ENCODE data around the gene FBXW11. TPM values are rescaled to one million over a fixed set of nuclear protein-coding genes. Genes with fewer than 3 reads are reported as not detected.

The FBXW11 gene
- total RNA-seq, 1 experiment from 2014 or later = 54.8 TPM

DNA sequence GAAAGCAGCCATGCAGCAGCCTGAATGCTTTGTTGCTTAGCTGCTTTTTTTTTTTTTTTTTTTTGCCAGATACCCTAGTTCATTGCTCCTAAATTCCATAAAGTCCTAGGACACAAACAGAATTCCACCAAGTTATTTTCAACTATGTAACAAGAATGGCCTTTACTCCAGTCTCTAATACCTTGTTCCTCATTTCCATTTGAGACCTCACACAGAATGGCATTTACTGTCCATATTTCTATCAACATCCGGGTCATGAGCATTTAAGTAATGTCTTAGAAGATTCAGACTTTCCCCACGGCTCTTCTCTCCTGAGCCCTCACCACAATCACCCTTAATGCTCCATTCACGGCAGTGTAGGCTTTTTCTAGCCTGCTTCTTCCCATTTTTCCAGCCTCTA is 31.7 kb upstream of the FBXW11 start:
- intact Hi-C loops (cut with micrococcal nuclease; ENCODE audit: unreplicated experiment) = no loop called here
- Histone ChIP-seq H3K79me2 (ENCODE audit: low read depth) (no peaks in the 10 kb centered on the region), H3K9me3 (ENCODE audit: insufficient read depth, low read depth) (no peaks in the 10 kb centered on the region), H3K9me2 (ENCODE audit: insufficient read depth) (no peaks in the 10 kb centered on the region), H3K4me1 (replicated peaks; ENCODE audit: insufficient read depth) (no peaks in the 10 kb centered on the region), H3K36me3 (ENCODE audit: low read depth) (no peaks in the 10 kb centered on the region), H4K20me1 (ENCODE audit: insufficient read depth) (no peaks in the 10 kb centered on the region), H3K4me2 (no peak overlapping the region), H2AFZ (no peak overlapping the region), H3K27me3 (ENCODE audit: insufficient read depth, low read depth) (no peaks in the 10 kb centered on the region), H3F3A (ENCODE audit: insufficient read depth, low read depth) (no peaks in the 10 kb centered on the region), H3K4me3 (no peak overlapping the region), H3K27ac (no peak overlapping the region)
- no TSS peak for BruUV-seq (replicated peaks)
- ChIA-PET CTCF (interaction anchor here (0.7 kb wide), 1 partner anchor 844 kb away, joined by 6 read pairs; no protein-coding TSS in a partner anchor), POLR2A (ENCODE audit: unreplicated experiment) (no interaction called here)
- DNase-seq = no peak
- TF ChIP-seq, protein P1, sequence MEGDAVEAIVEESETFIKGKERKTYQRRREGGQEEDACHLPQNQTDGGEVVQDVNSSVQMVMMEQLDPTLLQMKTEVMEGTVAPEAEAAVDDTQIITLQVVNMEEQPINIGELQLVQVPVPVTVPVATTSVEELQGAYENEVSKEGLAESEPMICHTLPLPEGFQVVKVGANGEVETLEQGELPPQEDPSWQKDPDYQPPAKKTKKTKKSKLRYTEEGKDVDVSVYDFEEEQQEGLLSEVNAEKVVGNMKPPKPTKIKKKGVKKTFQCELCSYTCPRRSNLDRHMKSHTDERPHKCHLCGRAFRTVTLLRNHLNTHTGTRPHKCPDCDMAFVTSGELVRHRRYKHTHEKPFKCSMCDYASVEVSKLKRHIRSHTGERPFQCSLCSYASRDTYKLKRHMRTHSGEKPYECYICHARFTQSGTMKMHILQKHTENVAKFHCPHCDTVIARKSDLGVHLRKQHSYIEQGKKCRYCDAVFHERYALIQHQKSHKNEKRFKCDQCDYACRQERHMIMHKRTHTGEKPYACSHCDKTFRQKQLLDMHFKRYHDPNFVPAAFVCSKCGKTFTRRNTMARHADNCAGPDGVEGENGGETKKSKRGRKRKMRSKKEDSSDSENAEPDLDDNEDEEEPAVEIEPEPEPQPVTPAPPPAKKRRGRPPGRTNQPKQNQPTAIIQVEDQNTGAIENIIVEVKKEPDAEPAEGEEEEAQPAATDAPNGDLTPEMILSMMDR (conservative IDR thresholded peaks at IDR 0.05) = no peak
- TF ChIP-seq EZH2 (IDR thresholded peaks at IDR 0.05; ENCODE audit: low read depth) = no peak

DNA sequence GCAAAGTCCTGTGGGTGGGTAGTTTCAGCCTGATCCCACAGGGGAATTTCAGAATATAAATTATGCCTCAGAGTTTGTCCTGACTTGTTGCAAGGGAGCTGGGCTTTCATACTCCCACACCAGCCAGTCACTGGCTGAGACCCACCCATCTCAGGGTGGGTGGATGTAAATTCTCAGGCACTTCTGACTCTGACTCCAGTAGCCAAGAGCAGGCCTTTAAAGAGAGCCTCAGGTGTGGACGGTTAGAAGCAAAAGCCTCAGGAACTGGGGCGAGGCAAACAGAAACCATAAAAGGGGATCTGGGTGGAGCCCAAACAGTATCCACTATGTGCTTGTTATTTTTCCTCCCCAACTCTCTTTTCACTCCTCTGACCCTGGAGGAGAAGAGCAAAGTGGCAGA is 28.6 kb upstream of the FBXW11 start:
- BruUV-seq (replicated peaks) = no TSS peak
- Histone ChIP-seq H4K20me1 (ENCODE audit: insufficient read depth) (no peaks in the 10 kb centered on the region), H3K9me2 (ENCODE audit: insufficient read depth) (no peaks in the 10 kb centered on the region), H3K9me3 (ENCODE audit: insufficient read depth, low read depth) (no peaks in the 10 kb centered on the region), H2AFZ (no peak overlapping the region), H3K27me3 (ENCODE audit: insufficient read depth, low read depth) (no peaks in the 10 kb centered on the region), H3F3A (ENCODE audit: insufficient read depth, low read depth) (no peaks in the 10 kb centered on the region), H3K27ac (no peak overlapping the region), H3K36me3 (ENCODE audit: low read depth) (no peaks in the 10 kb centered on the region), H3K79me2 (ENCODE audit: low read depth) (no peaks in the 10 kb centered on the region), H3K4me3 (no peak overlapping the region), H3K4me2 (no peak overlapping the region), H3K4me1 (replicated peaks; ENCODE audit: insufficient read depth) (no peaks in the 10 kb centered on the region)
- DNase-seq = no peak
- POLR2A ChIA-PET (ENCODE audit: unreplicated experiment) = no interaction called here
- CTCF ChIA-PET = no interaction called here
- TF ChIP-seq, protein P1 (conservative IDR thresholded peaks at IDR 0.05) = no peak
- no peak for TF ChIP-seq EZH2 (IDR thresholded peaks at IDR 0.05; ENCODE audit: low read depth)
- intact Hi-C loops (cut with micrococcal nuclease; ENCODE audit: unreplicated experiment) = no loop called here

DNA sequence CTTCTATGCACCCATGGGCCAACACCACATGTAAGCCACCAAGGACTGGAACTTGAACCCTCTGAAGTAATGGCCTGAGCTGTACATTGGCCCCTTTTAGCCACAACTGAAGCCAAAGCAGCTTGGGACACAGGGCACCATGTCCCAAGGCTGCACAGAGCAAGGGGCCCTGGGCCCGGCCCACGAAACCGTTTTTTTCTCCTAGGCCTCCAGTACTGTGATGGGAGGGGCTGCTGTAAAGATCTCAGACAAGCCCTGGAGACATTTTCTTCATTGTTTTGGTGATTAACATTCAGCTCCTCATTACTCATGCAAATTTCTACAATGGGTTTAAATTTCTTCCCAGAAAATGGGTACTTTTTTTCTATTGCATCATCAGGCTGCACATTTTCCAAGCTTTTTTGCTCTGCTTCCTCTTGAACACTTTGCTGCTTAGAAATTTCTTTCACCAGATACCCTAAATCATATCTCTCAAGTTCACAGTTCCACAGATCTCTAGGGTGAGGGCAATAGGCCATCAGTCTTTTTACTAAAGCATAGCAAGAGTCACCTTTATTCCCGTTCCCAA is 25.5 kb upstream of the FBXW11 start:
- Histone ChIP-seq H3K36me3 (ENCODE audit: low read depth) (no peaks in the 10 kb centered on the region), H3K4me1 (replicated peaks; ENCODE audit: insufficient read depth) (no peaks in the 10 kb centered on the region), H4K20me1 (ENCODE audit: insufficient read depth) (no peaks in the 10 kb centered on the region), H3K79me2 (ENCODE audit: low read depth) (no peaks in the 10 kb centered on the region), H3K9me2 (ENCODE audit: insufficient read depth) (no peaks in the 10 kb centered on the region), H3K4me2 (no peak overlapping the region), H3K27ac (no peak overlapping the region), H3F3A (ENCODE audit: insufficient read depth, low read depth) (no peaks in the 10 kb centered on the region), H3K4me3 (no peak overlapping the region), H2AFZ (no peak overlapping the region), H3K9me3 (ENCODE audit: insufficient read depth, low read depth) (no peaks in the 10 kb centered on the region), H3K27me3 (ENCODE audit: insufficient read depth, low read depth) (no peaks in the 10 kb centered on the region)
- no peak for TF ChIP-seq EZH2 (IDR thresholded peaks at IDR 0.05; ENCODE audit: low read depth)
- TF ChIP-seq, protein P1 (conservative IDR thresholded peaks at IDR 0.05) = no peak
- ChIA-PET POLR2A (ENCODE audit: unreplicated experiment) (no interaction called here), CTCF (interaction anchor here (0.6 kb wide), 1 partner anchor 511 kb away, joined by 3 read pairs; no protein-coding TSS in a partner anchor)
- BruUV-seq (replicated peaks) = no TSS peak
- DNase-seq = no peak
- intact Hi-C loops (cut with micrococcal nuclease; ENCODE audit: unreplicated experiment) = no loop called here
